ENCODE results near the gene NDC1. TPM values are rescaled to one million over a fixed set of nuclear protein-coding genes. Genes with fewer than 3 reads are reported as not detected.

The NDC1 gene
- total RNA-seq, 2 donors from 2014 or later: 32.4 to 38.7 TPM

GRCh38 chr1:53718443-53718842 lies 119.7 kb downstream of the NDC1 start:
- DNase-seq: no peak
- Histone ChIP-seq H3K9me3 (ENCODE audit: control insufficient read depth, low read length) (no peaks in the 10 kb centered on the region), H3K27ac (ENCODE audit: low read depth, low read length) (no peak overlapping the region), H3K4me3 (ENCODE audit: low read length) (no peak overlapping the region), H3K4me1 (ENCODE audit: control insufficient read depth, insufficient read depth, low read length) (no peaks in the 10 kb centered on the region), H3K36me3 (ENCODE audit: control insufficient read depth, insufficient read depth, low read length) (no peaks in the 10 kb centered on the region), H3K27me3 (ENCODE audit: control insufficient read depth, insufficient read depth, low read length, poor library complexity, severe bottlenecking) (no peaks in the 10 kb centered on the region), H3K9ac (ENCODE audit: extremely low read depth, low read length, poor library complexity, severe bottlenecking) (no peak overlapping the region)
- Mint-ChIP-seq H3K4me1 (peaks cover 3% of the 10 kb centered on the region), H3K27me3 (ENCODE audit: insufficient read depth) (no peaks in the 10 kb centered on the region), H3K36me3 (ENCODE audit: low read depth) (no peaks in the 10 kb centered on the region), H3K9me3 (no peaks in the 10 kb centered on the region), H3K4me3 (no peak overlapping the region), H3K27ac (no peak overlapping the region)
- no peak for TF ChIP-seq CTCF (conservative IDR thresholded peaks at IDR 0.05)
- 94 to 100% methylated on average over 2 of the region's 2 CpGs for WGBS, 2 experiments (ENCODE audit: insufficient coverage in 1 of 2, insufficient read length in 1 of 2)

GRCh38 chr1:53717025-53717804 lies 120.9 kb downstream of the NDC1 start:
- H3K4me3 Mint-ChIP-seq: no peak overlapping the region
- Histone ChIP-seq H3K9me3 (ENCODE audit: control insufficient read depth, low read length) (no peaks in the 10 kb centered on the region), H3K36me3 (ENCODE audit: control insufficient read depth, insufficient read depth, low read length) (no peaks in the 10 kb centered on the region), H3K27me3 (ENCODE audit: control insufficient read depth, insufficient read depth, low read length, poor library complexity, severe bottlenecking) (no peaks in the 10 kb centered on the region), H3K4me1 (ENCODE audit: control insufficient read depth, insufficient read depth, low read length) (no peaks in the 10 kb centered on the region), H3K9ac (ENCODE audit: extremely low read depth, low read length, poor library complexity, severe bottlenecking) (no peak overlapping the region), H3K4me3 (ENCODE audit: low read length) (no peak overlapping the region), H3K27ac (ENCODE audit: low read depth, low read length) (no peak overlapping the region)
- H3K27me3 Mint-ChIP-seq (ENCODE audit: insufficient read depth): no peaks in the 10 kb centered on the region
- peaks cover 3% of the 10 kb centered on the region for H3K4me1 Mint-ChIP-seq
- H3K27ac Mint-ChIP-seq: no peak overlapping the region
- no peaks in the 10 kb centered on the region for H3K36me3 Mint-ChIP-seq (ENCODE audit: low read depth)
- no peak for TF ChIP-seq CTCF (conservative IDR thresholded peaks at IDR 0.05)
- no peak for DNase-seq
- WGBS, 2 experiments (ENCODE audit: insufficient coverage in 1 of 2, insufficient read length in 1 of 2): 84 to 87% methylated on average over 4 to 6 of the region's 6 CpGs
- no peaks in the 10 kb centered on the region for H3K9me3 Mint-ChIP-seq

- Mint-ChIP-seq H3K27me3 (ENCODE audit: insufficient read depth) (no peaks in the 10 kb centered on the region), H3K27ac (no peak overlapping the region), H3K36me3 (ENCODE audit: low read depth) (no peaks in the 10 kb centered on the region), H3K9me3 (no peaks in the 10 kb centered on the region), H3K4me3 (no peak overlapping the region), H3K4me1 (peaks cover 4% of the 10 kb centered on the region)
- Histone ChIP-seq H3K9ac (ENCODE audit: extremely low read depth, low read length, poor library complexity, severe bottlenecking) (no peak overlapping the region), H3K36me3 (ENCODE audit: control insufficient read depth, insufficient read depth, low read length) (no peaks in the 10 kb centered on the region), H3K4me3 (ENCODE audit: low read length) (no peak overlapping the region), H3K27me3 (ENCODE audit: control insufficient read depth, insufficient read depth, low read length, poor library complexity, severe bottlenecking) (no peaks in the 10 kb centered on the region), H3K27ac (ENCODE audit: low read depth, low read length) (no peak overlapping the region), H3K9me3 (ENCODE audit: control insufficient read depth, low read length) (no peaks in the 10 kb centered on the region), H3K4me1 (ENCODE audit: control insufficient read depth, insufficient read depth, low read length) (no peaks in the 10 kb centered on the region)
- DNase-seq: no peak
- 77 to 83% methylated on average over 3 to 5 of the region's 5 CpGs for WGBS, 2 experiments (ENCODE audit: insufficient coverage in 1 of 2, insufficient read length in 1 of 2)
- TF ChIP-seq CTCF (conservative IDR thresholded peaks at IDR 0.05): no peak
Measured at GRCh38 chr1:53716150-53716549, 121.9 kb downstream of the NDC1 start.

Data from endodermal cell (in vitro differentiated cells).